MCF 10A (cell line): ENCODE results near the gene PIGP. TPM values are rescaled to one million over a fixed set of nuclear protein-coding genes. Genes with fewer than 3 reads are reported as not detected.
A peak's percentile ranks its signal among the peaks of the same experiment; 100 is the strongest.

Experiments used
- BruUV-seq: library from RNA; stranded (reverse); fragments of 400-500 nt; replicated peaks from 2 replicates; lab custom pipeline; 2021; lab: Mats Ljungman, UMichigan
- CTCF ChIA-PET: fragments of 300-600 bp; sonication (Branson Sonifier 250); formaldehyde crosslinking; extraction: SDS; loops from one replicate; lab custom pipeline; 2021; ENCODE audit warnings: antibody characterized with exemption, inconsistent platforms; lab: Yijun Ruan, JAX
- POLR2A ChIA-PET: fragments of 300-600, 350-650 bp; sonication (Branson Sonifier 250); formaldehyde crosslinking; extraction: SDS; loops from one replicate; lab custom pipeline; 2020; ENCODE audit warnings: antibody characterized with exemption, inconsistent platforms; lab: Yijun Ruan, JAX
- DNase-seq: peaks from one replicate; pipeline ENCODE4 v3.0.0-alpha.2; 2018; ENCODE audit not compliant: unreplicated experiment
- H3K27ac Mint-ChIP-seq: one replicate; pipeline ENCODE4 v1.8.0; 2022; ENCODE audit warnings: mild to moderate bottlenecking, low read depth, mixed read lengths; ENCODE audit not compliant: unreplicated experiment
- H3K27me3 Mint-ChIP-seq: one replicate; pipeline ENCODE4 v1.8.0; 2022; ENCODE audit warnings: mixed read lengths; ENCODE audit not compliant: insufficient read depth, unreplicated experiment
- H3K36me3 Mint-ChIP-seq: one replicate; pipeline ENCODE4 v1.8.0; 2022; ENCODE audit warnings: mild to moderate bottlenecking, moderate library complexity, mixed read lengths; ENCODE audit not compliant: insufficient read depth, unreplicated experiment
- H3K4me1 Mint-ChIP-seq: one replicate; pipeline ENCODE4 v1.8.0; 2022; ENCODE audit warnings: mixed read lengths; ENCODE audit not compliant: insufficient read depth, unreplicated experiment
- H3K4me3 Mint-ChIP-seq: one replicate; pipeline ENCODE4 v1.8.0; 2022; ENCODE audit warnings: mild to moderate bottlenecking, moderate library complexity, mixed read lengths; ENCODE audit not compliant: unreplicated experiment
- H3K9me3 Mint-ChIP-seq: one replicate; pipeline ENCODE4 v1.8.0; 2022; ENCODE audit warnings: mixed read lengths; ENCODE audit not compliant: unreplicated experiment
- intact Hi-C: fragments of 100-400 bp; cut with micrococcal nuclease; formaldehyde crosslinking; loops from 2 replicates; pipeline ENCODE4 v1.14.1; 2022
- total RNA-seq: library from RNA; stranded (reverse); gene quantifications from 2 replicates; pipeline ENCODE4 v1.2.3, GENCODE V29; 2022
- TF ChIP-seq, protein P1 (sequence below): fragments of 200-600 bp; IDR thresholded peaks from one replicate; pipeline ENCODE4 v1.8.0; 2022; ENCODE audit warnings: antibody characterized with exemption, mild to moderate bottlenecking; ENCODE audit not compliant: unreplicated experiment

The PIGP gene
- total RNA-seq, 1 experiment from 2014 or later: 29.8 TPM

DNA sequence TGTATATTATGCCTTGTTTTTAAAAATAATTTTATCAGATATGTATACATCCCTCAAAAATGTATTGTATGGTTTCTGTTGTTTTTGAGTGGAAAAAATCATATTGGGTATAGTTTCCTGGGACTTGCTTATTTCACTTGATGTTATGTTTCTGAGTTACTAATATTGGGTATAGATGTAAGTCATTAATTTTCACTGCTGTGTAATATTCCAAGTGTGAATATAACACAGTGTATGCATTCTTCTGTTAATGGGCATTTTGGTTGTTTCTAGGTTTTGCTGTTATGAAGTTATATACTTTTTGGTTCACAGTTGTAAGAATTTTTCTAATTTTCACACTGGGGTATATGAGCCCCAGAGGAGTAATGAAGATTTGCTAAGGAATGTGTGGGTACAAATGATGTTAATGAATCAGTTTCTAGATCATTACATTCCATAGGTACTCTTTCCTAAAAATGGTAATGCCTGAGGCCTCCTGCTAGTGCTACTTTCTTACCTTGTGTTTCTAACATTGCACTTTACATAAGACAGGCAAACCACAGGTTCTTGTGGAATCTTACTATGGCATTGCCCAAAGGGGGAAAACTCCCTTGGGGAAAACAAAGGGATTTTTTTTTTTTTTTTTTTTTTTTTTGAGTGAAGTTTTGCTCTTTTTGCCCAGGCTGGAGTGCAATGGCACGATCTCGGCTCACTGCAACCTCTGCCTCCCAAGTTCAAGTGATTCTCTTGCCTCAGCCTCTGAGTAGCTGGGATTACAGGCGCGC is 3.4 kb upstream of the PIGP start:
- peaks cover 33% of the 10 kb centered on the region for H3K4me1 Mint-ChIP-seq
- BruUV-seq: no TSS peak
- DNase-seq: no peak
- TF ChIP-seq, protein P1, sequence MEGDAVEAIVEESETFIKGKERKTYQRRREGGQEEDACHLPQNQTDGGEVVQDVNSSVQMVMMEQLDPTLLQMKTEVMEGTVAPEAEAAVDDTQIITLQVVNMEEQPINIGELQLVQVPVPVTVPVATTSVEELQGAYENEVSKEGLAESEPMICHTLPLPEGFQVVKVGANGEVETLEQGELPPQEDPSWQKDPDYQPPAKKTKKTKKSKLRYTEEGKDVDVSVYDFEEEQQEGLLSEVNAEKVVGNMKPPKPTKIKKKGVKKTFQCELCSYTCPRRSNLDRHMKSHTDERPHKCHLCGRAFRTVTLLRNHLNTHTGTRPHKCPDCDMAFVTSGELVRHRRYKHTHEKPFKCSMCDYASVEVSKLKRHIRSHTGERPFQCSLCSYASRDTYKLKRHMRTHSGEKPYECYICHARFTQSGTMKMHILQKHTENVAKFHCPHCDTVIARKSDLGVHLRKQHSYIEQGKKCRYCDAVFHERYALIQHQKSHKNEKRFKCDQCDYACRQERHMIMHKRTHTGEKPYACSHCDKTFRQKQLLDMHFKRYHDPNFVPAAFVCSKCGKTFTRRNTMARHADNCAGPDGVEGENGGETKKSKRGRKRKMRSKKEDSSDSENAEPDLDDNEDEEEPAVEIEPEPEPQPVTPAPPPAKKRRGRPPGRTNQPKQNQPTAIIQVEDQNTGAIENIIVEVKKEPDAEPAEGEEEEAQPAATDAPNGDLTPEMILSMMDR: no peak
- no peaks in the 10 kb centered on the region for H3K9me3 Mint-ChIP-seq
- CTCF ChIA-PET: interaction anchor here (0.6 to 0.7 kb wide), 2 partner anchors 25 to 26 kb away, joined by 3 to 4 read pairs; no protein-coding TSS in a partner anchor
- intact Hi-C loops: no loop called here
- no peaks in the 10 kb centered on the region for H3K27me3 Mint-ChIP-seq
- H3K4me3 Mint-ChIP-seq: no peak overlapping the region
- no peaks in the 10 kb centered on the region for H3K36me3 Mint-ChIP-seq
- POLR2A ChIA-PET: interaction anchor here (1.1 to 1.7 kb wide), 3 partner anchors 16 to 111 kb away, joined by 3 to 6 read pairs (median 5); no protein-coding TSS in a partner anchor
- H3K27ac Mint-ChIP-seq: no peak overlapping the region

DNA sequence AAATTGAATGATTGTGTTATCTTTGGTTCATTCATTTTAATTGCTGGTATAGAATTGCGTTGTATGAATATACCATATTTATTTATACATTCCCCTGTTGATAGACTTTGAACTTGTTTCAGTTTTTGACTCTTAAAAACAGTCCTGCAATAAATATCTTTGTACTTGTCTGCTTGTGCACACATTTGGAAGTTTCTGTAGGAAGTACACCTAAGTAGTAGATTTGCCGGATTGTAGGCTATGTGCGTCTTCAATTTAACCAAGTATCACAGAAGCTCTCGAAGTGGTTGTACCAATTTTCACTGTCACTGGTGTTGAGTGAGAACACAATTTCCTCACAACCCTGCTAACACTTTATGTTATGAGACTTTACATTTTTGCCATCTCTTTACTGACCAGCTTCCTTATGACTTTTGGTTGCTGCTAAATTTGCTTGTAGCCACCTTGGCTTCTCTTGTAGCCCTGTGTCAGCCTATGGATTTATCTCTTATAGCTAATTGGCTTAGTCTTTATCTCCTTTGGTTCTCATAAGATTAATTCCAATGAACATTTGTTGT is 2.4 kb upstream of the PIGP start:
- TSS peak; percentile 25 for BruUV-seq
- intact Hi-C loops: no loop called here
- Mint-ChIP-seq H3K4me1 (peaks cover 31% of the 10 kb centered on the region), H3K4me3 (peak overlapping the region; percentile 97), H3K36me3 (no peaks in the 10 kb centered on the region), H3K9me3 (no peaks in the 10 kb centered on the region), H3K27me3 (no peaks in the 10 kb centered on the region), H3K27ac (peak overlapping the region; percentile 74)
- POLR2A ChIA-PET: interaction anchor here (0.6 to 1.7 kb wide), 6 partner anchors 7 to 697 kb away, joined by 3 to 6 read pairs (median 4); no protein-coding TSS in a partner anchor
- CTCF ChIA-PET: interaction anchor here (0.6 to 0.7 kb wide), 3 partner anchors 10 to 27 kb away, joined by 3 to 4 read pairs (median 4); no protein-coding TSS in a partner anchor
- no peak for DNase-seq
- TF ChIP-seq, protein P1: no peak

DNA sequence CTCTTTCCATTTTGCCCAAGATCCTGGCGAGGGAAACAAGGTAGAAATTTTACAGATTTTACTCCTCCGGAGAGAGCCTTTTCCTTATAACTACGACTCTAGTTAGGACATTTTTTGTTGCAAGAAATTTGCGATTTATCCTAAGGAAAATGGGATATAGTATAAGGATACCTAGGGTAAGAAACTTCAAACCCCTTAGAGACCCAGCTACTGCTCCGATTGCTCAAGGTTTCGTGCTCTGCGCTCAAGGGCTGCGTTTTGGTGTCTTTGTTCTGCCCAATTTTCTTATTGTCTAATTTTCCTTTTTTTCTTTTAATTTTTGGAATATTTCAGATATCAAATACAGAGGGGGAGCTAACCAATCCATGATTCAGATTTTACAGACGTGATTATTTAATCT is 1.7 kb upstream of the PIGP start:
- peak; percentile 28 for DNase-seq
- Mint-ChIP-seq H3K9me3 (no peaks in the 10 kb centered on the region), H3K27me3 (no peaks in the 10 kb centered on the region), H3K4me3 (peak overlapping the region; percentile 97), H3K4me1 (peaks cover 31% of the 10 kb centered on the region), H3K27ac (peak overlapping the region; percentile 74), H3K36me3 (no peaks in the 10 kb centered on the region)
- TF ChIP-seq, protein P1: no peak
- intact Hi-C loops: no loop called here
- ChIA-PET POLR2A (interaction anchor here (0.6 to 1.7 kb wide), 8 partner anchors 8 to 772 kb away, joined by 3 to 6 read pairs (median 4); no protein-coding TSS in a partner anchor), CTCF (interaction anchor here (0.7 kb wide), 1 partner anchor 11 kb away, joined by 4 read pairs; no protein-coding TSS in a partner anchor)
- BruUV-seq: no TSS peak

DNA sequence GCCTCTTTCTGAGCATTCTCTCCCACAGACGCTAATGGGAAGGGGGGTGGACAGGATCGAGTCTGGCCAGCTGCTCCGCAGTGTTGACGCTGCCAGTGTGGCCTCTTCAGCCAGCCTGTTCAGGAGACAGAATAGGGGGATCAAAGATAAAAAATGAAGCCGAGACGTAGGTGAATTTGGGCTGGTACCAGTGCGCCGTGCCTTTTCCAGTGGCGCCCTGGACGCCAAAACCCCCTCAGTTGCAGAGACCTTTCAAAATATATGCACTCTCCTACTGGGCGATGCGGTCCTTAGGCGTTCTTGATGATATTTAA is 1.3 kb upstream of the PIGP start:
- DNase-seq: peak; percentile 41
- H3K27ac Mint-ChIP-seq: peak overlapping the region; percentile 74
- intact Hi-C loops: no loop called here
- no TSS peak for BruUV-seq
- peak overlapping the region; percentile 97 for H3K4me3 Mint-ChIP-seq
- peaks cover 28% of the 10 kb centered on the region for H3K4me1 Mint-ChIP-seq
- no peaks in the 10 kb centered on the region for H3K9me3 Mint-ChIP-seq
- TF ChIP-seq, protein P1: no peak
- ChIA-PET CTCF (no interaction called here), POLR2A (interaction anchor here (0.6 to 1.7 kb wide), 8 partner anchors 8 to 772 kb away, joined by 3 to 6 read pairs (median 4); no protein-coding TSS in a partner anchor)
- H3K36me3 Mint-ChIP-seq: peaks cover 3% of the 10 kb centered on the region
- no peaks in the 10 kb centered on the region for H3K27me3 Mint-ChIP-seq
